Keratinocyte (primary cell): ENCODE data around the gene ZNF521.

Source experiments
- EZH2 ChIP-seq: IDR thresholded peaks from one replicate; pipeline ENCODE4 v1.6.1; 2012; ENCODE audit warnings: inconsistent platforms, mild to moderate bottlenecking, low read length, moderate library complexity
- TF ChIP-seq, protein P1 (sequence below), 3 experiments: IDR thresholded peaks in 1 of 3; conservative IDR thresholded peaks in 1 of 3; optimal IDR thresholded peaks in 1 of 3; 2 replicates in 2 of 3; 3 replicates in 1 of 3; pipeline versions ENCODE3 to v1.5.1; 2011; ENCODE audit warnings: low read length in 3 of 3, mild to moderate bottlenecking in 3 of 3, moderate library complexity in 2 of 3, control low read depth in 1 of 3, inconsistent platforms in 1 of 3; ENCODE audit not compliant: insufficient read depth in 2 of 3; ENCODE audit errors: extremely low read depth in 1 of 3

DNA sequence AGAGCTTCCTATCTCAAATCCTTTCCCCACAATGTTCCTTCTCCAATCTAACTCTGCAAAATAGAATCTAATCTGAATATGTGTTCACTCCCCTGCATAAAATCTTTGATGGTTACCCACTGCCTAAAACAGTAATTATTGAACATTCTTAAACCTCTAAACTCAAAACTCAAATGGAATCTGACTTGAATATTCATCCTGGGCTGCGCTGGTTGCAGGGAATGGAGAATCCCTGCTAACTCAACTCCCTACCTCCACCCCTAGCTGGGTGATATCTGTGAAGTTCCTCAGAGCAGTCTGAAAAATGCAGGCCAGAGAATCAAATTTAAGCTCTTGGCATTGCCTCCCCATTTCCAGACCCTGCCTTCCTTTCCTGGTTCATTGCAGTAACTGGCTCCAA lies 44.8 kb downstream of the ZNF521 start:
- TF ChIP-seq, protein P1, sequence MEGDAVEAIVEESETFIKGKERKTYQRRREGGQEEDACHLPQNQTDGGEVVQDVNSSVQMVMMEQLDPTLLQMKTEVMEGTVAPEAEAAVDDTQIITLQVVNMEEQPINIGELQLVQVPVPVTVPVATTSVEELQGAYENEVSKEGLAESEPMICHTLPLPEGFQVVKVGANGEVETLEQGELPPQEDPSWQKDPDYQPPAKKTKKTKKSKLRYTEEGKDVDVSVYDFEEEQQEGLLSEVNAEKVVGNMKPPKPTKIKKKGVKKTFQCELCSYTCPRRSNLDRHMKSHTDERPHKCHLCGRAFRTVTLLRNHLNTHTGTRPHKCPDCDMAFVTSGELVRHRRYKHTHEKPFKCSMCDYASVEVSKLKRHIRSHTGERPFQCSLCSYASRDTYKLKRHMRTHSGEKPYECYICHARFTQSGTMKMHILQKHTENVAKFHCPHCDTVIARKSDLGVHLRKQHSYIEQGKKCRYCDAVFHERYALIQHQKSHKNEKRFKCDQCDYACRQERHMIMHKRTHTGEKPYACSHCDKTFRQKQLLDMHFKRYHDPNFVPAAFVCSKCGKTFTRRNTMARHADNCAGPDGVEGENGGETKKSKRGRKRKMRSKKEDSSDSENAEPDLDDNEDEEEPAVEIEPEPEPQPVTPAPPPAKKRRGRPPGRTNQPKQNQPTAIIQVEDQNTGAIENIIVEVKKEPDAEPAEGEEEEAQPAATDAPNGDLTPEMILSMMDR (optimal IDR thresholded peaks at IDR 0.05 in 1 of 3, IDR thresholded peaks at IDR 0.05 in 1 of 3, conservative IDR thresholded peaks at IDR 0.05 in 1 of 3; ENCODE audit: extremely low read depth in 1 of 3, insufficient read depth in 2 of 3, low read length in 3 of 3) = no peak
- no peak for TF ChIP-seq EZH2
